ENCODE results near the gene EMP2. TPM values are rescaled to one million over a fixed set of nuclear protein-coding genes. Genes with fewer than 3 reads are reported as not detected.

EMP2 gene
- total and polyA plus RNA-seq, 7 experiments from 2014 or later, result not detected

DNA sequence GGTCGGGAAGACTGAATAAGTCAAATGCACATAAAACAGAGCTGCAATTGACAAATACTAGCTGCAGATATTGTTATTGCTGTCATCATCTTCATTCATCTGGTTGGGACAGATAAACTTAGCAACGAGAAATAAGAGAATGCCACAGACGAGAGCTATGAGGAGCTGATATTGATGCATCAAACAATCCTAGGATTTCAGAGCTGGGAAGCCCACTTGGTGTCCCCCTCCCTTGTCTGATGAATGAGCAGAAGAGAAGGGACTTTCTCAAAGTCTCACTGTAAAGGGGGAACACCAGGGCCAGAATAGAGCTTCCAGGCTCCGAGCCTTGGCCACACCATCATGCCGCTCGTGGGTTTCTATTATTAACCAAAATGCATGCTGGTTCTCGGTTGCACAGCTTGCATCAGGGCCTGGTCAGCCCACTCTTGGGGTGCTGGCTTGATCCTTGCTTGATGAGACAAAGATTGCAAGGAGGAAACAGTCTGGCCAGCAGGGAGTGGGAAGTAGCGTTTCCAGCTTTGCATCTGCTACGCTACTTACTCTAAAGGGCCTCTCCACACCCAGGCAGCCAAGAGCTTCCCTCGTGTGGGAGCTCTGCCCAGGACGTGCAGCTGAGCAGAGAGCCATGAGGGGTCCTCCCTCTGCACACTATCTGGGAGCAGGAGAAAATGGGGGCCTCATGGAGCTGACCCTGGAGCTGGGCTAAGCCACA, 28.4 kb upstream of the EMP2 start:
- no peaks in the 10 kb centered on the region for H3K4me1 ChIP-seq (ENCODE audit: control insufficient read depth in 2 of 2, insufficient read depth in 2 of 2, low read length in 2 of 2)
- ChIA-PET POLR2A (no interaction called here), CTCF (no interaction called here)
- Mint-ChIP-seq H3K27ac (no peak overlapping the region), H3K27me3 (peaks cover 0 to 21% (median 13%) of the 10 kb centered on the region in 5 donors), H3K36me3 (no peaks in the 10 kb centered on the region), H3K4me1 (no peaks in the 10 kb centered on the region), H3K9me3 (no peaks in the 10 kb centered on the region), H3K4me3 (no peak overlapping the region)
- H3K27me3 ChIP-seq (ENCODE audit: control insufficient read depth in 2 of 2, insufficient read depth in 2 of 2, low read length in 2 of 2), result no peaks in the 10 kb centered on the region
- H3K36me3 ChIP-seq (ENCODE audit: control insufficient read depth in 2 of 3, insufficient read depth in 3 of 3, low read length in 3 of 3), result no peaks in the 10 kb centered on the region
- no peak overlapping the region for H3K4me3 ChIP-seq (ENCODE audit: low read length)
- no peak for DNase-seq
- H3K9me3 ChIP-seq (ENCODE audit: control insufficient read depth in 2 of 3, low read length in 3 of 3), result no peaks in the 10 kb centered on the region
- no peak overlapping the region for H3K27ac ChIP-seq (ENCODE audit: low read depth, low read length)
- intact Hi-C loops (cut with micrococcal nuclease), result no loop called here
- no peak for ATAC-seq

DNA sequence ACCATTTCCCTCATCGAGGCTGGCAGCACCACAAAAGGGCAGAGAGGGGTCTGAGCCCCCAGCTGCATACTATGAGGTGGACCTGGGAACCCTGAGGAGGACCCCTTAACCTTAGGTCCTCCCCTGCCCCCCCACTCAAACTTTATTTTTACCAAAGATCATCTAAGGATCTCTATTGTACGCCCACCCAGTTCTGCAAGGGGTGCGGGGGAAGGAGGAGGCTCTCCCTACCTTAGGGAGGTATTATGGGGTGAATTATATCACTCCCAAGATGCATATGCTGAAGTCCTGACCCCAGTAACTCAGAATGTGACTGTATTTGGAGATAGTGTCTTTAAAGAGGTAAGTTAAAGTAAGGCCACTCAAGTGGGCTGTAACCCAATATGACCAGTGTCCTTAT, 26.8 kb upstream of the EMP2 start:
- no peaks in the 10 kb centered on the region for H3K4me1 Mint-ChIP-seq
- Histone ChIP-seq H3K27me3 (ENCODE audit: control insufficient read depth in 2 of 2, insufficient read depth in 2 of 2, low read length in 2 of 2) (no peaks in the 10 kb centered on the region), H3K36me3 (ENCODE audit: control insufficient read depth in 2 of 3, insufficient read depth in 3 of 3, low read length in 3 of 3) (no peaks in the 10 kb centered on the region), H3K4me1 (ENCODE audit: control insufficient read depth in 2 of 2, insufficient read depth in 2 of 2, low read length in 2 of 2) (no peaks in the 10 kb centered on the region), H3K9me3 (ENCODE audit: control insufficient read depth in 2 of 3, low read length in 3 of 3) (no peaks in the 10 kb centered on the region), H3K27ac (ENCODE audit: low read depth, low read length) (no peak overlapping the region), H3K4me3 (ENCODE audit: low read length) (no peak overlapping the region)
- ChIA-PET POLR2A (no interaction called here), CTCF (no interaction called here)
- no peak overlapping the region for H3K4me3 Mint-ChIP-seq
- no peaks in the 10 kb centered on the region for H3K9me3 Mint-ChIP-seq
- H3K27ac Mint-ChIP-seq, result no peak overlapping the region
- intact Hi-C loops (cut with micrococcal nuclease), result no loop called here
- no peaks in the 10 kb centered on the region for H3K36me3 Mint-ChIP-seq
- DNase-seq (no peak), ATAC-seq (no peak)
- H3K27me3 Mint-ChIP-seq, result peaks cover 0 to 33% (median 20%) of the 10 kb centered on the region in 5 donors

DNA sequence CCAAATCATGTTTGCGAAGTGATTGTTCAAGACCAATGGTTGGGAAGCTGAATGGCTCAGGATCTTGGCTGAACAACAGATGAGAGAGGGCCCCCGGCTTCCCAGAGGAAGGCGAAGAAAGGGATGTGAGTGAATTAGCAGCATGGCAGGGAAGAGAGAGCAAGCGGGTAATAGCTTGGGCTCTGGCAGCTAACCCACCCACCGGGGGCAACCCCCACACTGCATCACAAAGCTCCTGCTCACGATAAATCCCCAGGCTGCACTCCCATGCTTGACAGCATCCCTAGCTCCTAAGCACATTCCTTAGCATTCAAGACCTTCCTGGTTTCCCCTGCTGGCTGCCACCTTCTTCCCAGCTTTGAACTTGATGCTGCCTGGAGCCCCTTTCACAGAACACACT, 26.2 kb upstream of the EMP2 start:
- Histone ChIP-seq H3K27ac (ENCODE audit: low read depth, low read length) (no peak overlapping the region), H3K36me3 (ENCODE audit: control insufficient read depth in 2 of 3, insufficient read depth in 3 of 3, low read length in 3 of 3) (no peaks in the 10 kb centered on the region), H3K9me3 (ENCODE audit: control insufficient read depth in 2 of 3, low read length in 3 of 3) (no peaks in the 10 kb centered on the region), H3K4me1 (ENCODE audit: control insufficient read depth in 2 of 2, insufficient read depth in 2 of 2, low read length in 2 of 2) (no peaks in the 10 kb centered on the region), H3K4me3 (ENCODE audit: low read length) (no peak overlapping the region), H3K27me3 (ENCODE audit: control insufficient read depth in 2 of 2, insufficient read depth in 2 of 2, low read length in 2 of 2) (no peaks in the 10 kb centered on the region)
- CTCF ChIA-PET, result no interaction called here
- Mint-ChIP-seq H3K36me3 (no peaks in the 10 kb centered on the region), H3K4me1 (no peaks in the 10 kb centered on the region), H3K27ac (no peak overlapping the region), H3K9me3 (no peaks in the 10 kb centered on the region), H3K27me3 (peaks cover 0 to 33% (median 21%) of the 10 kb centered on the region in 5 donors), H3K4me3 (no peak overlapping the region)
- ATAC-seq (no peak), DNase-seq (no peak)
- intact Hi-C loops (cut with micrococcal nuclease), result no loop called here
- POLR2A ChIA-PET, result no interaction called here

DNA sequence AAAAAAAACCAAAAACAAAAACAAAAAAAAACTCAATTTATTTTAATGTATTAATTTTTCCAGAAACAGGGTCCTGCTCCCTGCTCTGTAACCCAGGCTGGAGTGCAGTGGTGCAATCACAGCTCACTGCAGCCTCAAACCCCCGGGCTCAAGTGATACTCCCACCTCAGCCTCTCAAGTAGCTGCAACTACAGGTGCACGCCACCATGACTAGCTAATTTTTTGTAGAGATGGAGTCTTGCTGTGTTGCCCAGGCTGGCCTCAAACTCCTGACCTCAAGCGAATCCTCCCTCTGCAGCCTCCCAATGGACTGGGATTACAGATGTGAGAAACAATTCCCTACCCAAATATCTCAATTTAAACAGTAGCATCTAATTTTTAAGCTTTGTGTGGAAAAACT, 25.2 kb upstream of the EMP2 start:
- Histone ChIP-seq H3K27ac (ENCODE audit: low read depth, low read length) (no peak overlapping the region), H3K9me3 (ENCODE audit: control insufficient read depth in 2 of 3, low read length in 3 of 3) (no peaks in the 10 kb centered on the region), H3K27me3 (ENCODE audit: control insufficient read depth in 2 of 2, insufficient read depth in 2 of 2, low read length in 2 of 2) (no peaks in the 10 kb centered on the region), H3K4me3 (ENCODE audit: low read length) (no peak overlapping the region), H3K36me3 (ENCODE audit: control insufficient read depth in 2 of 3, insufficient read depth in 3 of 3, low read length in 3 of 3) (no peaks in the 10 kb centered on the region), H3K4me1 (ENCODE audit: control insufficient read depth in 2 of 2, insufficient read depth in 2 of 2, low read length in 2 of 2) (no peaks in the 10 kb centered on the region)
- ChIA-PET POLR2A (no interaction called here), CTCF (no interaction called here)
- no peak overlapping the region for H3K4me3 Mint-ChIP-seq
- H3K36me3 Mint-ChIP-seq, result no peaks in the 10 kb centered on the region
- DNase-seq (no peak), ATAC-seq (no peak)
- H3K27ac Mint-ChIP-seq, result no peak overlapping the region
- intact Hi-C loops (cut with micrococcal nuclease), result no loop called here
- H3K9me3 Mint-ChIP-seq, result no peaks in the 10 kb centered on the region
- H3K27me3 Mint-ChIP-seq, result peaks cover 0 to 33% (median 21%) of the 10 kb centered on the region in 5 donors
- H3K4me1 Mint-ChIP-seq, result no peaks in the 10 kb centered on the region

DNA sequence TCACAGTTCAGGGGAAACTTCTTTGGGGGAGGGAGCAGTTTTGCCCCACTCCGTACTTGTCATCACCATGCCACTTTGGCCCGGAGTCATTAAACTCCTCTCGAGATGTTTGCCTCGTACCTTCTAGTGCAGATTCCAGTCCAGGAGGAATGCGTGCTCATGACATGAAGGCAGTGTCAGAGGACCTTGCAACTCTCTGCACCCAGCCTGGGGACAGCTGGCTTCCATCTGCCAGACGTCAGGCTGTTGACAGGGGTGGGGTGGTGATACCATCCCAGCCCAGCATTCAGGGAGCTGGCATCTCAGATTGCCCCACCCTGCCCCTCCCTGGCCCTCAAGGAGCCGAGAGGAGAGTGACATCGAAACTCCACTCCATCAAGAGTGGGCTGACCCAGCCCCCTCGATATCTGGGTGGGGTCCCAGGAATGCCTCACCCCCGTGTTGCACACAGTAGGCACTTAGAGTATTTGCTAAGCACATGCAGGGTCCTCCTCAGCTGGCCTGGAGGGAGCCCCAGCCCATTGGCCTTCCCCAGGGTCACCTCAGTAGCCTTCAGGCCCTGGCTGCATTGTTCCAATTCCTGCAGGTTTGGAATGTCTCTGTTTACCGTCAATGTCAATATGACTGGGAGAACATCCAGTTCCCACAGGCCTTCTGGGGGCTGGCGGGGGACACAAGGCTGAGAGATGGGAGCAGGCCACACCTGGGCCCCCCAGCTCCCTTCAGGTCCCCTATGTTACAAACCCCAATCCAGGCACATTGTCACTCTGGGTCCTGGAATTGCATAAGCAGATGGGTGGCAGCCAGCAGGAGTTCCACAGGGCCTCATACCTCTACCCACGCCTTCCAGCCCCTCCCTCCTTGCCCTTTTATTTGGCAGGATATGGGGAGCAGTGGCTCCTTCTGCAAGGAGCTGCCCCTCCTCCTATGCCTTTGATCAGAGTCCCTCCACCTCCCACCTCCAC, 21.3 kb upstream of the EMP2 start:
- ChIA-PET CTCF (no interaction called here), POLR2A (no interaction called here)
- H3K27ac ChIP-seq (ENCODE audit: low read depth, low read length), result no peak overlapping the region
- no peaks in the 10 kb centered on the region for H3K36me3 ChIP-seq (ENCODE audit: control insufficient read depth in 2 of 3, insufficient read depth in 3 of 3, low read length in 3 of 3)
- ATAC-seq (no peak), DNase-seq (no peak)
- no peaks in the 10 kb centered on the region for H3K36me3 Mint-ChIP-seq
- intact Hi-C loops (cut with micrococcal nuclease), result no loop called here
- H3K27ac Mint-ChIP-seq, result no peak overlapping the region
- no peak overlapping the region for H3K4me3 ChIP-seq (ENCODE audit: low read length)
- H3K27me3 Mint-ChIP-seq, result peaks cover 0 to 39% (median 23%) of the 10 kb centered on the region in 5 donors
- H3K9me3 Mint-ChIP-seq, result peaks cover 0 to 2% (median 0%) of the 10 kb centered on the region in 11 donors
- H3K27me3 ChIP-seq (ENCODE audit: control insufficient read depth in 2 of 2, insufficient read depth in 2 of 2, low read length in 2 of 2), result no peaks in the 10 kb centered on the region
- H3K4me3 Mint-ChIP-seq, result no peak overlapping the region
- no peaks in the 10 kb centered on the region for H3K4me1 Mint-ChIP-seq
- H3K9me3 ChIP-seq (ENCODE audit: control insufficient read depth in 2 of 3, low read length in 3 of 3), result no peaks in the 10 kb centered on the region
- no peaks in the 10 kb centered on the region for H3K4me1 ChIP-seq (ENCODE audit: control insufficient read depth in 2 of 2, insufficient read depth in 2 of 2, low read length in 2 of 2)

DNA sequence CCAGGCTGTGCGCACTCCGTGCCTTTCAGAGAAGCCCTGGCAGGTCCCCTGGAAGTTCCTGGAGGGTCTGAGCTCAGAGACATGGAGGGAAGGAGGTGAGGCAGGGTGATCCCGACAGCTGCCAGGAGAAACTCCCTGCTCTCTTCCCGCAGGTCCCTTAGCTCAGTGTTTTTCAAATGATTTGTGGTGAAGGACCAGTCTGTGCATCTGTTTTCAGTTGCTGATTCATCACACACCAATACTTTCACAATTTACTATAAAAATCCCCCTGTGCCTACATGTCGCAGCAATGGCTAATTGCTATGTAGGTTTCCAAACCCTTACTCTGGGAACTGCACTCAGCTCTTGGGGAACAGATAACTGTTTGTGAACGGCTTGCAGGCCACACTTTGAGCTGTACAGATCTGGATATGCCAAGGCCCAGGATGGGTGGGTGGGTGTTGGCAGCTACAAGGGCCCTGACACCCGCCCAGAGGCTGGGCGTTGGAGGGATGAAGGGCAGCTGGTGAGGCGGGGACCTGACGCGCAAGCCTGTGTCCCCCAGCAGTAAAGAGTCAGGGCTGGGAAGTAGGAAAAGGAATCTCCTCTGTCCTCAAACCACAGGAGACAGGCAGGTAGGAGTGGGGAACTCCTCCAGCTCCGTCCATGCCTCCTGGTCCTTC, 20.5 kb upstream of the EMP2 start:
- Histone ChIP-seq H3K4me3 (ENCODE audit: low read length) (no peak overlapping the region), H3K27me3 (ENCODE audit: control insufficient read depth in 2 of 2, insufficient read depth in 2 of 2, low read length in 2 of 2) (no peaks in the 10 kb centered on the region), H3K9me3 (ENCODE audit: control insufficient read depth in 2 of 3, low read length in 3 of 3) (no peaks in the 10 kb centered on the region), H3K4me1 (ENCODE audit: control insufficient read depth in 2 of 2, insufficient read depth in 2 of 2, low read length in 2 of 2) (no peaks in the 10 kb centered on the region), H3K27ac (ENCODE audit: low read depth, low read length) (no peak overlapping the region), H3K36me3 (ENCODE audit: control insufficient read depth in 2 of 3, insufficient read depth in 3 of 3, low read length in 3 of 3) (no peaks in the 10 kb centered on the region)
- Mint-ChIP-seq H3K27me3 (peaks cover 0 to 31% (median 18%) of the 10 kb centered on the region in 5 donors), H3K4me3 (no peak overlapping the region), H3K9me3 (peaks cover 0 to 2% (median 0%) of the 10 kb centered on the region in 11 donors), H3K27ac (no peak overlapping the region), H3K36me3 (no peaks in the 10 kb centered on the region), H3K4me1 (no peaks in the 10 kb centered on the region)
- ChIA-PET POLR2A (no interaction called here), CTCF (no interaction called here)
- DNase-seq, result no peak
- intact Hi-C loops (cut with micrococcal nuclease), result no loop called here
- ATAC-seq, result no peak

Measured in naive thymus-derived CD4-positive, alpha-beta T cell (primary cell).